ENCODE measurements around the gene RUVBL2.
A peak's percentile ranks its signal among the peaks of the same experiment; 100 is the strongest.

Gene RUVBL2

DNA sequence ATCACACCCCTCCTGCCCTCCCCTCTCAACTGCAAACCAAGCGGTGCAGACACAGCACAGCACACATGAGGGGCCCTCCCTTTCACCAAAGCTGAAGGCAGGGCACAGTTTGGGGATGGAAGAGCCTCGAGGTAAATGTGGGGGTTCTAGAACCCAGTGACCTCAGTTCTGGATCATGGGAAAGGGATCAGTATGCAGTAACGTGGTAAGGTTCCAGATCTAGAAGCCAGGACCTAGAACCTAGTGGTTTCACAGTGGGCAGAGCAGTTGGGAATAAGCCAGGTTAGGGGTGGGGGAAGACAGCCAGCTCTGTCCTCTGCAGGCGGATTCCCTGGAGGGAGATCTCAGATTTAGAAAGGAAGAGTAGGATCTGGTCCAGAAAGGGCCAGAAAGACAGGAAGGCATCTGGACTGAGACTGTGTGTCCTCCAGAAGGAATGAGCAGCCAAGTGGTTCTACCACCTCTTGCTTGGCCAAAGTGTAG lies 25.5 kb upstream of the RUVBL2 start:
- DNase-seq (ENCODE audit: low read depth), result peak; percentile 34
- H3K4me3 ChIP-seq (ENCODE audit: low read depth, low read length), result no peak overlapping the region
- TF ChIP-seq, protein P1, sequence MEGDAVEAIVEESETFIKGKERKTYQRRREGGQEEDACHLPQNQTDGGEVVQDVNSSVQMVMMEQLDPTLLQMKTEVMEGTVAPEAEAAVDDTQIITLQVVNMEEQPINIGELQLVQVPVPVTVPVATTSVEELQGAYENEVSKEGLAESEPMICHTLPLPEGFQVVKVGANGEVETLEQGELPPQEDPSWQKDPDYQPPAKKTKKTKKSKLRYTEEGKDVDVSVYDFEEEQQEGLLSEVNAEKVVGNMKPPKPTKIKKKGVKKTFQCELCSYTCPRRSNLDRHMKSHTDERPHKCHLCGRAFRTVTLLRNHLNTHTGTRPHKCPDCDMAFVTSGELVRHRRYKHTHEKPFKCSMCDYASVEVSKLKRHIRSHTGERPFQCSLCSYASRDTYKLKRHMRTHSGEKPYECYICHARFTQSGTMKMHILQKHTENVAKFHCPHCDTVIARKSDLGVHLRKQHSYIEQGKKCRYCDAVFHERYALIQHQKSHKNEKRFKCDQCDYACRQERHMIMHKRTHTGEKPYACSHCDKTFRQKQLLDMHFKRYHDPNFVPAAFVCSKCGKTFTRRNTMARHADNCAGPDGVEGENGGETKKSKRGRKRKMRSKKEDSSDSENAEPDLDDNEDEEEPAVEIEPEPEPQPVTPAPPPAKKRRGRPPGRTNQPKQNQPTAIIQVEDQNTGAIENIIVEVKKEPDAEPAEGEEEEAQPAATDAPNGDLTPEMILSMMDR (IDR thresholded peaks at IDR 0.05; ENCODE audit: insufficient read depth, low read depth, low read length, missing control alignments), result no peak

DNA sequence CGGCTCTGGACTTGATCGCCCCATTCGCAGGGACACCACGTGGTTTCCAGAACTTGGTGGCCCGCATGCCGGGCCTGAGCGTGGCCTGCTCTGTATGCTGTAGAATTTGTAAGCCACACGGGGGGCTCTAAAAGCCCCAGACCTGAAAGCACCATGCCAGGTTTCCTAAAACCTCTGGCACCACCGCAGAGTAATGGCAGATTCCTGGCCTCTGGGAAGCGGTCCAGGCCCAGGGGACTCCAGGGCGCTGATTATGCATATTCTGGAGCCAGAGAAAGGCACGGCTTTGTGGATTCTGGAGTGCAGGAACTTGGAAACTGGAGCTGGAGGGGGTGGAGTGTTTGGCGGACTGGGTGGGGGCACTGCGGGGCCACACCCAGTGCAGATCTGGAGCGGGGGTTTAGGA lies 24.9 kb upstream of the RUVBL2 start:
- TF ChIP-seq, protein P1 (IDR thresholded peaks at IDR 0.05; ENCODE audit: insufficient read depth, low read depth, low read length, missing control alignments), result no peak
- H3K4me3 ChIP-seq (ENCODE audit: low read depth, low read length), result no peak overlapping the region
- no peak for DNase-seq (ENCODE audit: low read depth)

DNA sequence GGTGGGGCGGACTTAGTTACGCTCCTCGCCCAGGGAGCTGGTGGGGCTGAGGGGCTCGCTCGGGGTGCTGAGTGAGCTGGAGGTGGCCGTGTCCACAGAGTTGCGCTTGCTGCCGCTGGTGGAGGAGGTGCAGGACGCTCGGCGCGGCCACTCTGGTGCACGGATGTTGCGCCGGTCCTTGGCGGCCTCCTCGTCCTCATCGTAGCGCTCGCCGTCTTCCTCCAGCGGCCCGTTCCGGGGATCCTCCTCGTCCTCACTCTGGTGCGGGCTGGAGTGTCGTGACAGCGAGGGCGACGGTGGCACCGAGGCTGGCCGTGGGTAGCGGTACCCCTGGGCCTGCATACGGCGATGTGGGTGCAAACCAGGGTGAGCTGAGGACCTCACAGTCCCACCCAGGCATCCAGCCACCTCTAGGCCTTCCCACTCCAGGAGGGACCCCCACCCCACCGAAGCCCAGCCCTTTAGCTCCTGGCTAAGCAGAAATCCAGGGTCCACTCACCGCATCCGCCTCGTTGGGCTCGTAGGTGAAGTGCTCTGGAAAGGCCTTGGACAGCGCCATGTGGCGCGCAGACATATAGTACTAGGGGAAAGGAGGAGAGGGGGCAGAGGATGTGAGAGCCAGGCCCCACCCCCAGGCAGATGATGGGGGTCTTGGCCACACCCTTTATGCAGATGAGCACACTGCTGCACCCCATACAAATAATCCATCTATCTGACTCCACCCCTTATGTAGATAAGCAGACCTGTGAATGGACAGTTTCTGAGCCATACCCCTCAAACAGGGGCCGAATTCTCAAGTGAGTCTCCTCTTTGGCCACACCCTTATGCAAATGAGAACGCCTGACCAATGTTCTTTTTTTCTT lies 24.2 kb upstream of the RUVBL2 start:
- DNase-seq (ENCODE audit: low read depth), result peak; percentile 49
- TF ChIP-seq, protein P1 (IDR thresholded peaks at IDR 0.05; ENCODE audit: insufficient read depth, low read depth, low read length, missing control alignments), result no peak

DNA sequence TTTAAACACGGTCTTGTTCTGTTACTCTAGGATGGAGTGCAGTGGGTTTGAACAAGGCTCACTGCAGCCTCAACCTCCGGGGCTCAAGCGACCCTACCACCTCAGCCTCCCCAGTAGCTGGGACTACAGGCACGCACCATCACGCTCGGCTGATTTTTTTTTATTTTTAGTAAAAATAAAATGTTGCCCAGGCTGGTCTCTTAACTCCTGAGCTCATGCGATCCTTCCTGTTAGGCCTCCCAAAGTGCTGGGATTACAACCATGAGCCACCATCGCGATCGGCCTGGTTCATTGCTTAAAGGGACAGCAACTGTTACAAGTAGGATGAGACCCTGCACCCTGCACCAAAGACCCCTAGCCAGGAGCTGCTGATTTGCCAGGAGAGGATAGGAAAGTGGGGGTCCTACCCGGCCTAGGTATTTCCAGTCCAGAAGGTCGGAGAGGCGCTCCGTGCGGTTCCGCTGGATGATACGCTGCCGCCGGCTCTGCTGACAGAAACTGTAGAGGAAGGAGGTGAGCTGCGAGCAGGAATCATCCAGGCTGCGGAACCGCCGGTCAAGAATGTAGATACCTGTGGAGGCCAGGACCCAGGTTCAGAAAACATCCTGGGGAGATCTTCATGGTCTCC lies 23.4 kb upstream of the RUVBL2 start:
- no peak for DNase-seq (ENCODE audit: low read depth)
- H3K4me3 ChIP-seq (ENCODE audit: low read depth, low read length), result no peak overlapping the region
- TF ChIP-seq, protein P1 (IDR thresholded peaks at IDR 0.05; ENCODE audit: insufficient read depth, low read depth, low read length, missing control alignments), result no peak

More for the DNA sequence above, 24.2 kb upstream of the RUVBL2 start:
- H3K4me3 ChIP-seq (ENCODE audit: low read depth, low read length), result no peak overlapping the region

DNA sequence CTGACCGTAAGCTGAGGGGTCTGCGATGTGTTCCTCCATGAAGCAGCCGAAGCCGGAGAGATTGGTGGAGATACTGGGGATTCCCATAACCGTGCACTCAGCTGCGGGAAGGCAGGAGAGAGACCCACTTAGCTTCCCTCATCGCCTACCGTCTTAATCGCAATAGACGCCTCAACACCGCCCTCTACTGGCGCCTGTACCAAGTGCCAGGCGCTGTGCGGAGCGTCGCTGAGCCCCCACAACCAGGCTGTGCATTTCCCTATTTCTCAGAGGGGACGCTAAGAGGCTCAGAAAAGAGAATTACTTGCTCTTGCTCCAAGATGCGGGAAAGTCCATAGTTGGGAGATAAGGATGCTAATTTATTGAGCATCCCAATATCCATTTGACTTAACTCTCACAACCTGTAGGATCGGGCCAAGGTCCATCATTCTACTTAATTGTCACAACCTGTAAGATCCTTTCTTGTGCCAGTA lies 22.7 kb upstream of the RUVBL2 start:
- no peak overlapping the region for H3K4me3 ChIP-seq (ENCODE audit: low read depth, low read length)
- peak; percentile 87 for DNase-seq (ENCODE audit: low read depth)
- TF ChIP-seq, protein P1 (IDR thresholded peaks at IDR 0.05; ENCODE audit: insufficient read depth, low read depth, low read length, missing control alignments), result peak; percentile 94

DNA sequence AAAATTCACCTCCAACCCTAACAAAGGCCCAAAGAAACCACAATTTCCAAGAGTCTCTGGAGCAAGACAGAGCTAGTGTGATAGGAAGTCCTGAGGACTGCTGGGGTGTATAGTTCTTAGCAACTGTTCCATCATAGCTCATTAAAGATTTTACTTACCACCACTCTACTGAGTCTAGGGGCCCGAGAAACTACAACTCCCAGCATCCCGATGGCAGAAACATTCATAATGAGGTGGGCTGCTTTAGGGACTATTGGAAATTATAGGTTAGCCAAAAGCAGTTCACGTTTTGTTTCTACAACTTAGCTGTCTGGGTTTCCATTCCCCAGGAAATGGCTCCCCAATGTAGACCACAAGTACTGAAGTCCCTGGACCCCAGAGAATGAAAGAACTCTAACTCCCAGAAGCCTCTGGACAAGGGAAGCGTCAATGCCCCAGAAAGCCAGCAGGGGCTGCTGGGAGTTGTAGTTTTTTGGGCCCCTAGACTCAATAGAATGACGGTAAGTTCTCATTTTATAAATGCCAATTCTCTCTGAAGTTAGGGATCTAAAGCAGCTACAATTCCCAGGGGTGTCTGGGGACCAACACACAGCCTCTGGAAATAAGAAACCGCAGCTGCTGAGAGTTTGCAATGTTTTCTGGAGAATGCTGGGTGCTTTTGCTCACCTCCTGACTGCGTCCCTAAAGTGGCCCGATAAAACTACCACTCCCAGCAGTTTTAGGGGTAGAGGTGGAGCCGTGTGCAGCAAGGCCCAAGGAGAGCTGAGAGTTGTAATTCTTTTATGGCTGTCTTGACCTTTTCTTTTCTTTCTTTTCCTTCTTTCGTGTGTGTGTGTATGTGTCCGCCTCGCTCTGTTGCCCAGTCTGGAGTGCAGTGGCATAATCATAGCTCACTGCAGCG lies 17.5 kb upstream of the RUVBL2 start:
- peak; percentile 65 for DNase-seq (ENCODE audit: low read depth)
- TF ChIP-seq, protein P1 (IDR thresholded peaks at IDR 0.05; ENCODE audit: insufficient read depth, low read depth, low read length, missing control alignments), result no peak

More for the DNA sequence above, 17.5 kb upstream of the RUVBL2 start:
- no peak overlapping the region for H3K4me3 ChIP-seq (ENCODE audit: low read depth, low read length)

Data from GM12865 (cell line).